ENCODE results near the gene SPSB2. TPM values are rescaled to one million over a fixed set of nuclear protein-coding genes. Genes with fewer than 3 reads are reported as not detected.
A peak's percentile ranks its signal among the peaks of the same experiment; 100 is the strongest.

The SPSB2 gene
- total and polyA plus RNA-seq, 9 of the 15 experiments (the other 6 are each of a cell fraction or from before 2014, with no cell fraction given): 0.10 to 10.6 (median 1.9) TPM

GRCh38 chr12:6825398-6826124 lies 47.5 kb downstream of the SPSB2 start:
- Histone ChIP-seq H3K27me3 (ENCODE audit: control insufficient read depth in 2 of 2, insufficient read depth in 2 of 2, low read length in 2 of 2) (peaks cover 0 to 4% of the 10 kb centered on the region in 2 experiments; a peak in 2 of 5 replicates), H3K4me3 (no peak overlapping the region), H3K9me1 (ENCODE audit: control insufficient read depth, insufficient read depth, low read length) (no peaks in the 10 kb centered on the region), H3K4me1 (replicated peaks in 1 of 2; ENCODE audit: control insufficient read depth in 2 of 2, insufficient read depth in 2 of 2, low read length in 2 of 2) (peaks cover 19 to 58% of the 10 kb centered on the region in 2 experiments; a peak in 4 of 5 replicates), H3K9ac (ENCODE audit: insufficient read depth in 1 of 2, low read depth in 2 of 2, low read length in 2 of 2) (no peak overlapping the region; a peak in 1 of 4 replicates), H3K27ac (ENCODE audit: extremely low read depth, low read depth, low read length) (no peak overlapping the region), H3K79me2 (ENCODE audit: control insufficient read depth, insufficient read depth, low read length) (peaks cover 24% of the 10 kb centered on the region), H3K36me3 (ENCODE audit: control insufficient read depth, insufficient read depth, low read length) (peaks cover 9% of the 10 kb centered on the region; the same call in 1 of the 3 replicates), H3K9me3 (replicated peaks; ENCODE audit: control insufficient read depth, insufficient read depth, low read depth, low read length) (no peaks in the 10 kb centered on the region), H4K20me1 (replicated peaks; ENCODE audit: control insufficient read depth, insufficient read depth, low read length) (no peaks in the 10 kb centered on the region), H3K4me2 (ENCODE audit: insufficient read depth, low read length) (no peak overlapping the region), H2AFZ (ENCODE audit: low read depth, low read length) (0 out of 2 replicates have a peak overlapping the region, but pooled peaks have one; percentile 25)
- ChIA-PET CTCF (ENCODE audit: low intra/inter-chr PET ratio) (interaction anchor here (0.5 to 1.9 kb wide), 5 partner anchors 58 to 258 kb away, joined by 3 to 15 read pairs (median 5); partner anchors contain the start of gene MLF2), POLR2A (no interaction called here)
- ATAC-seq: peak; percentile 79
- intact Hi-C loops (cut with micrococcal nuclease) (loop anchor here (1.0 to 10.0 kb wide), 6 partner anchors 48 to 271 kb away; partner anchors contain the start of genes IFFO1, MLF2 and ZNF384), in situ Hi-C loops (cut with MboI) (no loop called here)
- peak; percentile 90 for FAIRE-seq
- no TSS peak for BruUV-seq (replicated peaks)
- peak; percentile 75 to 84 (median 81) for DNase-seq (ENCODE audit: extremely low read depth in 1 of 4, low spot score in 3 of 4)
- WGBS (ENCODE audit: insufficient coverage, low coverage, missing lambda C conversion rate): 8% methylated on average over 12 of the region's 19 CpGs
- TF ChIP-seq GATAD2B (IDR thresholded peaks at IDR 0.05; ENCODE audit: borderline replicate concordance) (no peak), OTX1 (CRISPR knock-in tag; IDR thresholded peaks at IDR 0.05) (no peak), TOE1 (IDR thresholded peaks at IDR 0.05; ENCODE audit: borderline replicate concordance) (no peak), TOE1 (CRISPR knock-in tag; IDR thresholded peaks at IDR 0.05; ENCODE audit: borderline replicate concordance, low read depth) (no peak), TSC22D4 (tag; IDR thresholded peaks at IDR 0.05) (no peak), GMEB1 (CRISPR knock-in tag; IDR thresholded peaks at IDR 0.05) (no peak), SMAD3 (CRISPR knock-in tag; conservative IDR thresholded peaks at IDR 0.05) (no peak), USF1 (CRISPR knock-in tag; IDR thresholded peaks at IDR 0.05) (no peak), E2F6 (IDR thresholded peaks at IDR 0.05; ENCODE audit: borderline replicate concordance in 1 of 2, extremely low read depth in 1 of 2, insufficient read depth in 1 of 2, insufficient read length in 1 of 2, low read depth in 1 of 2, low read length in 1 of 2, poor library complexity in 1 of 2, severe bottlenecking in 1 of 2) (no peak)
- TF ChIP-seq, protein P1, sequence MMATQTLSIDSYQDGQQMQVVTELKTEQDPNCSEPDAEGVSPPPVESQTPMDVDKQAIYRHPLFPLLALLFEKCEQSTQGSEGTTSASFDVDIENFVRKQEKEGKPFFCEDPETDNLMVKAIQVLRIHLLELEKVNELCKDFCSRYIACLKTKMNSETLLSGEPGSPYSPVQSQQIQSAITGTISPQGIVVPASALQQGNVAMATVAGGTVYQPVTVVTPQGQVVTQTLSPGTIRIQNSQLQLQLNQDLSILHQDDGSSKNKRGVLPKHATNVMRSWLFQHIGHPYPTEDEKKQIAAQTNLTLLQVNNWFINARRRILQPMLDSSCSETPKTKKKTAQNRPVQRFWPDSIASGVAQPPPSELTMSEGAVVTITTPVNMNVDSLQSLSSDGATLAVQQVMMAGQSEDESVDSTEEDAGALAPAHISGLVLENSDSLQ (IDR thresholded peaks at IDR 0.05): no peak
- TF ChIP-seq, protein P2, sequence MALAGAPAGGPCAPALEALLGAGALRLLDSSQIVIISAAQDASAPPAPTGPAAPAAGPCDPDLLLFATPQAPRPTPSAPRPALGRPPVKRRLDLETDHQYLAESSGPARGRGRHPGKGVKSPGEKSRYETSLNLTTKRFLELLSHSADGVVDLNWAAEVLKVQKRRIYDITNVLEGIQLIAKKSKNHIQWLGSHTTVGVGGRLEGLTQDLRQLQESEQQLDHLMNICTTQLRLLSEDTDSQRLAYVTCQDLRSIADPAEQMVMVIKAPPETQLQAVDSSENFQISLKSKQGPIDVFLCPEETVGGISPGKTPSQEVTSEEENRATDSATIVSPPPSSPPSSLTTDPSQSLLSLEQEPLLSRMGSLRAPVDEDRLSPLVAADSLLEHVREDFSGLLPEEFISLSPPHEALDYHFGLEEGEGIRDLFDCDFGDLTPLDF (CRISPR knock-in tag; IDR thresholded peaks at IDR 0.05): no peak
- TF ChIP-seq, protein P3, sequence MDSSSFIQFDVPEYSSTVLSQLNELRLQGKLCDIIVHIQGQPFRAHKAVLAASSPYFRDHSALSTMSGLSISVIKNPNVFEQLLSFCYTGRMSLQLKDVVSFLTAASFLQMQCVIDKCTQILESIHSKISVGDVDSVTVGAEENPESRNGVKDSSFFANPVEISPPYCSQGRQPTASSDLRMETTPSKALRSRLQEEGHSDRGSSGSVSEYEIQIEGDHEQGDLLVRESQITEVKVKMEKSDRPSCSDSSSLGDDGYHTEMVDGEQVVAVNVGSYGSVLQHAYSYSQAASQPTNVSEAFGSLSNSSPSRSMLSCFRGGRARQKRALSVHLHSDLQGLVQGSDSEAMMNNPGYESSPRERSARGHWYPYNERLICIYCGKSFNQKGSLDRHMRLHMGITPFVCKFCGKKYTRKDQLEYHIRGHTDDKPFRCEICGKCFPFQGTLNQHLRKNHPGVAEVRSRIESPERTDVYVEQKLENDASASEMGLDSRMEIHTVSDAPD (CRISPR knock-in tag; IDR thresholded peaks at IDR 0.05): no peak

Data from K562 (cell line).